Stimulated activated naive CD8-positive, alpha-beta T cell treated with anti-CD3 and anti-CD28 coated beads, Interleukin-15, Interleukin-2, amounts not matched to agents 100 ng/mL and 50 ng/mL, for 24 hours (primary cell): Measurements from ENCODE around the gene TRNAU1AP.

Experiments used
- H3K27ac Mint-ChIP-seq: one replicate; pipeline ENCODE4 v1.8.0; 2021; ENCODE audit warnings: mild to moderate bottlenecking, mixed read lengths
- H3K27me3 Mint-ChIP-seq: one replicate; pipeline ENCODE4 v1.8.0; 2021; ENCODE audit warnings: mixed read lengths
- H3K36me3 Mint-ChIP-seq: one replicate; pipeline ENCODE4 v1.8.0; 2021; ENCODE audit warnings: low read depth, mixed read lengths
- H3K4me1 Mint-ChIP-seq: one replicate; pipeline ENCODE4 v1.8.0; 2021; ENCODE audit warnings: low read depth, mixed read lengths
- H3K4me3 Mint-ChIP-seq: one replicate; pipeline ENCODE4 v1.8.0; 2021; ENCODE audit warnings: mild to moderate bottlenecking, mixed read lengths
- H3K9me3 Mint-ChIP-seq: one replicate; pipeline ENCODE4 v1.8.0; 2021; ENCODE audit warnings: mixed read lengths

The TRNAU1AP gene

DNA sequence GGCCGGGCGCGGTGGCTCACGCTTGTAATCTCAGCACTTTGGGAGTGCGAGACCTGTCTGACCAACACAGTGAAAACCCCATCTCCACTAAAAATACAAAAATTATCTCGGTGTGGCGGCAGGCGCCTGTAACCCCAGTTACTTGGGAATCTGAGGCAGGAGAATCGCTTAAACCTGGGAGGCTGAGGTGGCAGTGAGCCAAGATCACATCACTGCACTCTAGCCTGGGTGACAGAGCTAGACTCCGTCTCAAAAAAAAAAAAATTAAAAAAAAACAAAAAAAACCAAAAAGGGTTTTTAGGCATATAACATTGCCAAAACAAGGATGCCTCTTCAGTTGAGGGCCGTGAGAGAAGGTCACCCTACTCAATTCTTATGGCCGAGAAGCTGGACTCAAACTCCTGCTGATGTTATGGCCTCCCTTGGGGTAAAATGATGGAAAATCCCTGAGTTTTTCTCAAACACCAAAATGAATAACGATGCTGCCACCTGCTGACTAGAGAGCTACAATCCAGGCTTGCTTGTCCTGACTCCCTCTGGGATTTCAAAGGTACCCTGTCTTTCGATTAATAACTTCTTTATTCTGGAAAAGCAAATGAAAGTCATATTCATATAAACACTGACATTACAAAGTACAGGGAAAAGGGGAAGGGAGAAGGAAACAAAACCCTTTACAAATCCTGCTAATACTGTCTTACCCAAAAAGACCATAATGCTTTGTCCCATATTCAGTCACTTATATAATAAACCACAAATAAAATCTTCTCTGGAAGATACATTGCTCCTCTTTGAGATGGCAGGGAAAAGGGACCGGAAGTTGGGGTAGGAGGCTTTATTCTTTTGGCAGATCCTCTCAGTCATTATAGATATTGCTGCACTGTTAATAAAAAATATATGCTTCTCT is 49.9 kb downstream of the TRNAU1AP start:
- no peak overlapping the region for H3K27ac Mint-ChIP-seq
- peaks cover 30% of the 10 kb centered on the region for H3K36me3 Mint-ChIP-seq
- H3K27me3 Mint-ChIP-seq = no peaks in the 10 kb centered on the region
- H3K9me3 Mint-ChIP-seq = no peaks in the 10 kb centered on the region
- no peak overlapping the region for H3K4me3 Mint-ChIP-seq
- H3K4me1 Mint-ChIP-seq = peaks cover 11% of the 10 kb centered on the region

DNA sequence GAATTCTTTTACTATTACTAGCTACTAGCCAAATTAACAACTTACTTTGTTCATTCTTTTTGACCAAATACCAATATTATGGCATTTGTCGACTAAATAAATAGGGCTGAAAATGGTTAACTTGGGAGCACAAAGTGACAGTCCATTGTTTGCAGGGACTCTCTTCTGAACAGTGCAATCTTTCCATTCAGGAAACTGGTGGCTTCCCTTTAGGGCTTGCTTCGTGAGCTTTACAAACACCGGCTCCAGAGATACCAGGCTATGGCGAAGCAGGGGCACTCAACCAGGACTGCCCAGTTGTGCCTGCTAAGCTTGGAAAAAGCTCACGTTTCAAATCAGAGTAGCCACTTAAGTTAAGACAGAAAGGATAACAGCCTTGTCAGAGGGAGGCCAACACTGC is 51.5 kb downstream of the TRNAU1AP start:
- no peaks in the 10 kb centered on the region for H3K27me3 Mint-ChIP-seq
- H3K4me3 Mint-ChIP-seq = no peak overlapping the region
- H3K9me3 Mint-ChIP-seq = no peaks in the 10 kb centered on the region
- peaks cover 30% of the 10 kb centered on the region for H3K36me3 Mint-ChIP-seq
- H3K27ac Mint-ChIP-seq = no peak overlapping the region
- H3K4me1 Mint-ChIP-seq = peaks cover 8% of the 10 kb centered on the region

DNA sequence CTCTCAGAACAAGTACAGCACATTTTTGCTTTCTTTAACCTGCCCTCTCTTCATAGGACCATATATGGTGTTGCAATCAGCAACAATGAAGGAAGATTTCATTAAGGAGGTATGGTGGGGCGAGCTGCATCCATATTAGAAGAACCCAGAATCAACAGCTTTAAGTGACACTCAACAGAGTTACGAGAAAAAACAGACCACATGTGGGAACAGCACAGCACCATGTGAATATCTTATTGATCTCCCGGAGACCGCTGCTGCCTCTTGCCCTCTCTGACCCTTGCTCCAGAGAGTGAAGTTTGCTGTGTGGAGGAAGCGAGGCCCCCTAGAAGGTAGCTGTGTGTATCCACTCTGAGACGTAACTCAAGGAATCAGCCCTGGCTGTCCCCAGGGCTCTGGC is 52.1 kb downstream of the TRNAU1AP start:
- H3K4me3 Mint-ChIP-seq = no peak overlapping the region
- H3K27me3 Mint-ChIP-seq = no peaks in the 10 kb centered on the region
- H3K36me3 Mint-ChIP-seq = peaks cover 34% of the 10 kb centered on the region
- H3K27ac Mint-ChIP-seq = no peak overlapping the region
- peaks cover 8% of the 10 kb centered on the region for H3K4me1 Mint-ChIP-seq
- H3K9me3 Mint-ChIP-seq = no peaks in the 10 kb centered on the region

- peaks cover 39% of the 10 kb centered on the region for H3K36me3 Mint-ChIP-seq
- H3K9me3 Mint-ChIP-seq = no peaks in the 10 kb centered on the region
- H3K27me3 Mint-ChIP-seq = no peaks in the 10 kb centered on the region
- H3K4me3 Mint-ChIP-seq = no peak overlapping the region
- no peak overlapping the region for H3K27ac Mint-ChIP-seq
- H3K4me1 Mint-ChIP-seq = peaks cover 4% of the 10 kb centered on the region
These were observed 53.9 kb downstream of the TRNAU1AP start for GRCh38 chr1:28606771-28607170.

- Mint-ChIP-seq H3K27me3 (no peaks in the 10 kb centered on the region), H3K9me3 (no peaks in the 10 kb centered on the region), H3K36me3 (peaks cover 41% of the 10 kb centered on the region), H3K27ac (no peak overlapping the region), H3K4me3 (no peak overlapping the region), H3K4me1 (no peaks in the 10 kb centered on the region)
These were observed 60.3 kb downstream of the TRNAU1AP start for GRCh38 chr1:28613175-28613574.
